ENCODE measurements around the gene MAP7.

DNA sequence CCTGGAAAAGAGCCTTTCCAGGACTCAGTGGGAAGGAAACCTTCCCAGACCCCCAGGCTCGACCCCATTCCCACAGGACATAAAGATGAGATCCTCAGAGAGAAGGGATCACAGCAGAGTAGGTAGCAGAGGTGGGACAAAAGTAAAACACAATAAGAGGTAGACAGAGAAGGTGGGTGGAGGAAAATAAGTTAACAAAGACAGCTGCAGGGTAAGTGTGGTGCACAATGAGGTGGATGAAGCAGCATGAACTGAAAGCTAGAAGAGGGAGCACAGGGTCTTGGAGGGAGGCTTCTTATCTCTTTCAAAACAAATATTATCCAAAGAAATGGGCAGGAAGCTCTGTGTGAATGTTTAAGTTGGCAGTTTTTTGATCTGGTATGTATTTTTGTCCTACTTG lies 14.0 kb upstream of the MAP7 start:
- no peak for TF ChIP-seq POLR2AphosphoS5 (IDR thresholded peaks at IDR 0.05)
- no peak for TF ChIP-seq POLR2A (IDR thresholded peaks at IDR 0.05)
- TF ChIP-seq, protein P1, sequence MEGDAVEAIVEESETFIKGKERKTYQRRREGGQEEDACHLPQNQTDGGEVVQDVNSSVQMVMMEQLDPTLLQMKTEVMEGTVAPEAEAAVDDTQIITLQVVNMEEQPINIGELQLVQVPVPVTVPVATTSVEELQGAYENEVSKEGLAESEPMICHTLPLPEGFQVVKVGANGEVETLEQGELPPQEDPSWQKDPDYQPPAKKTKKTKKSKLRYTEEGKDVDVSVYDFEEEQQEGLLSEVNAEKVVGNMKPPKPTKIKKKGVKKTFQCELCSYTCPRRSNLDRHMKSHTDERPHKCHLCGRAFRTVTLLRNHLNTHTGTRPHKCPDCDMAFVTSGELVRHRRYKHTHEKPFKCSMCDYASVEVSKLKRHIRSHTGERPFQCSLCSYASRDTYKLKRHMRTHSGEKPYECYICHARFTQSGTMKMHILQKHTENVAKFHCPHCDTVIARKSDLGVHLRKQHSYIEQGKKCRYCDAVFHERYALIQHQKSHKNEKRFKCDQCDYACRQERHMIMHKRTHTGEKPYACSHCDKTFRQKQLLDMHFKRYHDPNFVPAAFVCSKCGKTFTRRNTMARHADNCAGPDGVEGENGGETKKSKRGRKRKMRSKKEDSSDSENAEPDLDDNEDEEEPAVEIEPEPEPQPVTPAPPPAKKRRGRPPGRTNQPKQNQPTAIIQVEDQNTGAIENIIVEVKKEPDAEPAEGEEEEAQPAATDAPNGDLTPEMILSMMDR (IDR thresholded peaks at IDR 0.05) = no peak

Measured in transverse colon (tissue), 4 donors.